ENCODE data around the gene GNA14. TPM values are rescaled to one million over a fixed set of nuclear protein-coding genes. Genes with fewer than 3 reads are reported as not detected.

The GNA14 gene
- total RNA-seq, 2 donors from 2014 or later: 0.62 to 8.0 TPM

DNA sequence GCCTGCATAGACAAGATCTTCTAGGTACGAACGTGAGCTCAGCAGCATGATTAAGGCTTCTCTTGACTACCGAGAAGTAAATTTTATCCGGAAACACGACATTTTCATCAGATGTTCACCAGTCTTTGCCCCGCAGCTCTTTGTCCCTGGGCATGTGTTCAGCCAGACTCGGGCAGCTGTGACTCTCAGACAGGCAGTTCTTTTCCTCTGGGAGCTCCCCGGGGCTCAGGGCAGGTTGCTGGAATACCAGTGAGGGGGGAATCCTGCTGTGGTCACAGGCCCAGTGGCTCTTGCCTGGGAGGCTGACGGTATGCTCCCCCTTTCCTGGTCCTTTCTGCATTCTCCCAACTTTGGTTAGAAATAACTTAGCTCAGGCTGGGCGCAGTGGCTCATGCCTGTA is 186.1 kb downstream of the GNA14 start:
- peak; percentile 62 for DNase-seq
- no peaks in the 10 kb centered on the region for H3K36me3 Mint-ChIP-seq (ENCODE audit: low read depth)
- TF ChIP-seq, protein P1, sequence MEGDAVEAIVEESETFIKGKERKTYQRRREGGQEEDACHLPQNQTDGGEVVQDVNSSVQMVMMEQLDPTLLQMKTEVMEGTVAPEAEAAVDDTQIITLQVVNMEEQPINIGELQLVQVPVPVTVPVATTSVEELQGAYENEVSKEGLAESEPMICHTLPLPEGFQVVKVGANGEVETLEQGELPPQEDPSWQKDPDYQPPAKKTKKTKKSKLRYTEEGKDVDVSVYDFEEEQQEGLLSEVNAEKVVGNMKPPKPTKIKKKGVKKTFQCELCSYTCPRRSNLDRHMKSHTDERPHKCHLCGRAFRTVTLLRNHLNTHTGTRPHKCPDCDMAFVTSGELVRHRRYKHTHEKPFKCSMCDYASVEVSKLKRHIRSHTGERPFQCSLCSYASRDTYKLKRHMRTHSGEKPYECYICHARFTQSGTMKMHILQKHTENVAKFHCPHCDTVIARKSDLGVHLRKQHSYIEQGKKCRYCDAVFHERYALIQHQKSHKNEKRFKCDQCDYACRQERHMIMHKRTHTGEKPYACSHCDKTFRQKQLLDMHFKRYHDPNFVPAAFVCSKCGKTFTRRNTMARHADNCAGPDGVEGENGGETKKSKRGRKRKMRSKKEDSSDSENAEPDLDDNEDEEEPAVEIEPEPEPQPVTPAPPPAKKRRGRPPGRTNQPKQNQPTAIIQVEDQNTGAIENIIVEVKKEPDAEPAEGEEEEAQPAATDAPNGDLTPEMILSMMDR (conservative IDR thresholded peaks at IDR 0.05): no peak
- H3K4me3 ChIP-seq (ENCODE audit: low read length): no peak overlapping the region
- H3K27ac Mint-ChIP-seq: no peak overlapping the region
- no peaks in the 10 kb centered on the region for H3K36me3 ChIP-seq (ENCODE audit: control insufficient read depth, insufficient read depth, low read length)
- H3K9me3 ChIP-seq (ENCODE audit: control insufficient read depth, low read length): no peaks in the 10 kb centered on the region
- peaks cover 5% of the 10 kb centered on the region for H3K27me3 ChIP-seq (ENCODE audit: control insufficient read depth, insufficient read depth, low read length, poor library complexity, severe bottlenecking)
- 82 to 86% methylated on average over 10 of the region's 10 CpGs for WGBS, 2 experiments (ENCODE audit: insufficient coverage in 1 of 2, insufficient read length in 1 of 2)
- peaks cover 42% of the 10 kb centered on the region for H3K4me1 Mint-ChIP-seq
- no peak overlapping the region for H3K27ac ChIP-seq (ENCODE audit: low read depth, low read length)
- H3K9me3 Mint-ChIP-seq: no peaks in the 10 kb centered on the region
- H3K4me1 ChIP-seq (ENCODE audit: control insufficient read depth, insufficient read depth, low read length): no peaks in the 10 kb centered on the region
- no peaks in the 10 kb centered on the region for H3K27me3 Mint-ChIP-seq (ENCODE audit: insufficient read depth)
- no peak overlapping the region for H3K9ac ChIP-seq (ENCODE audit: extremely low read depth, low read length, poor library complexity, severe bottlenecking)
- no peak overlapping the region for H3K4me3 Mint-ChIP-seq

DNA sequence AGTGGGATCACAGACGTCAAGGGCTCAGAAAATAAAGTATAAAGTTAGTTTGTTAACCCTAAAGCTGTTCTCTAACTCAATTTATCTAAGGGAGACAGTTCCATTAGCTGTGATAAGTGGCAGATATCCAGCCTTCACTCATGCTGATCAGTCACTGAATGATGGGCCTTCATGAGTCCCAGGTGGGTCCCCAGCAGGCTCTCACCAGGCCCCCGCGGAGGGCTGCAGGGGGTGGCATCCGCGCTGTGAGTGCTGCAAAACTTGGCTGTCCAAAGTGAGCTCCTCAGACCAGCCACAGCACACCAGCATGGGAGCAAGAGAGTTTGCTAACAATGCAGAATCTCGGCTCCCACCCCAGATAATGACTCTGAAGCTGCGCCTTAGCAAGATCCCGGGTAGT is 187.2 kb downstream of the GNA14 start:
- Histone ChIP-seq H3K27me3 (ENCODE audit: control insufficient read depth, insufficient read depth, low read length, poor library complexity, severe bottlenecking) (peaks cover 6% of the 10 kb centered on the region), H3K36me3 (ENCODE audit: control insufficient read depth, insufficient read depth, low read length) (no peaks in the 10 kb centered on the region), H3K4me1 (ENCODE audit: control insufficient read depth, insufficient read depth, low read length) (no peaks in the 10 kb centered on the region), H3K4me3 (ENCODE audit: low read length) (no peak overlapping the region), H3K9me3 (ENCODE audit: control insufficient read depth, low read length) (no peaks in the 10 kb centered on the region), H3K9ac (ENCODE audit: extremely low read depth, low read length, poor library complexity, severe bottlenecking) (no peak overlapping the region), H3K27ac (ENCODE audit: low read depth, low read length) (no peak overlapping the region)
- Mint-ChIP-seq H3K36me3 (ENCODE audit: low read depth) (no peaks in the 10 kb centered on the region), H3K9me3 (no peaks in the 10 kb centered on the region), H3K4me1 (peaks cover 35% of the 10 kb centered on the region), H3K27me3 (ENCODE audit: insufficient read depth) (no peaks in the 10 kb centered on the region), H3K27ac (no peak overlapping the region), H3K4me3 (no peak overlapping the region)
- DNase-seq: no peak
- 70 to 87% methylated on average over 3 to 8 of the region's 8 CpGs for WGBS, 2 experiments (ENCODE audit: insufficient coverage in 1 of 2, insufficient read length in 1 of 2)
- TF ChIP-seq, protein P1 (conservative IDR thresholded peaks at IDR 0.05): no peak

DNA sequence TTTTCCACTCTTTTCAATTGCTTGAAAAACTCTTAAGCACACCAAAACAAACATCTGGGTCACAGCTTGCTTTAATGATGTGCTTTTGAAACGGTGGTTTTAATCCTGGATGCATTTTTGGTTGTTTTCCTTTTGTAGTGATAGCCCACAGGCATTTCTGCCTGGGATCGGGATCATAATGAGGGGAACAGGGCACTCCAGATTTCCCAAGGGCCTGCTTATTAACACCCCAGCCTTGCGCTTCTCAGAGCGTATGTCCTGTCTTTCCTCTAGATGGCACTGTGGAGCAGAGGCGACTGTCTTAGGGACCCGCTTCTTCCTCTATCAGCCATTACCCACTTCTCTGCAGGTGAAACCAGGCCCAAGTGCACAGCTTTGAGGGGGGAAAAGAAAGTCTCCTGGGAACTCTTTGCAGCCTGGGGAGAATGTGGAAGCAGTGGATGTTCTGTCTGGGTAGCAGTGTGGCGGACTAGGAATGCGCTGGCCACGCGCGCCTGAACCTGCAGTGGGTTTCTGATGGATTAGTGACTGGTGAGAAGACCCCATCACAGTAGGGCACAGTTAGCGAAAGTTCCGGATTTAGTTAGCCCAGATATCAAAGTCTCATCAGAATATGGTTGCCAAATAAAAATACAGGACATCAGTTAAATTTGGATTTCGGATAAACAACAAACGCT is 190.1 kb downstream of the GNA14 start:
- Mint-ChIP-seq H3K4me1 (peaks cover 31% of the 10 kb centered on the region), H3K36me3 (ENCODE audit: low read depth) (no peaks in the 10 kb centered on the region)

More for the DNA sequence above, 190.1 kb downstream of the GNA14 start:
- Mint-ChIP-seq H3K27ac (peak overlapping the region; percentile 73), H3K27me3 (ENCODE audit: insufficient read depth) (peaks cover 18% of the 10 kb centered on the region), H3K9me3 (no peaks in the 10 kb centered on the region), H3K4me3 (no peak overlapping the region)
- Histone ChIP-seq H3K9me3 (ENCODE audit: control insufficient read depth, low read length) (no peaks in the 10 kb centered on the region), H3K9ac (ENCODE audit: extremely low read depth, low read length, poor library complexity, severe bottlenecking) (no peak overlapping the region), H3K27me3 (ENCODE audit: control insufficient read depth, insufficient read depth, low read length, poor library complexity, severe bottlenecking) (peaks cover 26% of the 10 kb centered on the region), H3K36me3 (ENCODE audit: control insufficient read depth, insufficient read depth, low read length) (no peaks in the 10 kb centered on the region), H3K4me1 (ENCODE audit: control insufficient read depth, insufficient read depth, low read length) (no peaks in the 10 kb centered on the region), H3K4me3 (ENCODE audit: low read length) (no peak overlapping the region), H3K27ac (ENCODE audit: low read depth, low read length) (no peak overlapping the region)
- WGBS, 2 experiments (ENCODE audit: insufficient coverage in 1 of 2, insufficient read length in 1 of 2): 55% methylated on average over 7 to 15 of the region's 15 CpGs
- TF ChIP-seq, protein P1 (conservative IDR thresholded peaks at IDR 0.05): peak; percentile 92
- peak; percentile 91 for DNase-seq
